Hematopoietic multipotent progenitor cell treated with erythropoietin and hydrocortisone succinate and interleukin-3 and kit ligand, for 15 days (in vitro differentiated cells): Measurements from ENCODE around the gene SIRPA.
"Not testable (repeated sequence)": the region's sequence is repeated elsewhere in the genome, so short reads cannot be mapped to it uniquely, and the experiment has no call there.

Experiments
- DNase-seq: peaks from one replicate; pipeline ENCODE4 v3.0.0-alpha.2; 2015; ENCODE audit warnings: low spot score

Gene SIRPA

DNA sequence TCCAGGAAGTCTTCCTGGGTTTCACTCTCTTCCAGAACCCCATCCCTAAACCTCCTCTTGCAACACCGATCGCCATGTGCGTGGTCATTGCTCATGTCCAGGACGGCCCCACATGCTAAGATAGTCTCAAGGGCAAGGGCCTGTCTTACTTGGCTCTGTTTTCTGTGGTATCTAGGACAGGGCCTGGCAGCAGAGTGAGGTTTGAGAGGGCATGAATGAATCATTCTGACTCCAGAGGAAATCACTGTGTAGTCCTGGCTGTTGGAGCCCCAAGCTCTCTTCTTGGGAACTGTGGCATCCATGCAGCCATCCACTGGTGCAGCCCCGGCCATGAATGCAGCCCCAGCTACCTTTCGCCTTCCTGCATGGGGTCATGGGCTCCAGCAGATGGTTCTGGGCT, 12.4 kb downstream of the SIRPA start:
- no peak for DNase-seq

DNA sequence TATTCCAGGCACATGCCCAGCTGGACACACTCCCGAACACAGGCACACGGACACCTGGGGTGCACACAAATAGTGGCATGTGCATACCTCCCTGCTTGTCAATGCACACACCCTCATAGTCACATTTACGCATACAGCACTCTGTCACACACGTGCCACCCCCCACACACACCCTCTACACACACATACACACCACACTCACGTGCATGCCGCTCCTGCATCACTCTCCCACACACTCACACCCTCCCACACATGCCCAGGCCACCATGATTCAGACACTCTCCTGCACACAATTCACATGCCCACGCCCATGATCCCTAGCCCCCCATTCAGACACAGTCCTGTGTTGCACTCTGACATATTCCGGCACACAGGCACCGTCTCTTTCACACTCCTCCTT, 13.0 kb downstream of the SIRPA start:
- DNase-seq = no peak

DNA sequence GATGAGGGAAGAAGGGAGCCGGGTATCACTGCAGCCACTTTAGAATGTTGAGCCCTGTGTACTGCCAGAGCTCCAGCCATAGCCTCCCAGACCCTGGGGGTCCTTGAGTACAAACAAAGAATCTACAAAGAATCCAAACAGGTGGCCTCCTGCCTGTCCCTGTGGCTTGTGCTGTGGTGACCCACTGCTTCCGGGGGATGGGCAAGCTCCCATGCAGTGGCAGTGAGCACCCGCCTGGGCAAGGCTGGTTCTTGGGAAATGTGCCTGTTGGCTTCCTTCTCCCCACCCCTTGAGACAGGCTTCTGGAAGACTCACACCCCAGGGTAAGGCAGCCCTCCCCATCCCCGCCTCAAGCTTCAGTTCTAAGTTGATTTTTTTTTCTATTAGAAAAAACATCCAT, 13.9 kb downstream of the SIRPA start:
- no peak for DNase-seq

- no peak for DNase-seq
Observed at GRCh38 chr20:1911536-1911935, 16.3 kb downstream of the SIRPA start.

GRCh38 chr20:1912053-1912452, 16.8 kb downstream of the SIRPA start:
- DNase-seq = no peak

GRCh38 chr20:1912646-1913045, 17.4 kb downstream of the SIRPA start:
- no peak for DNase-seq

DNA sequence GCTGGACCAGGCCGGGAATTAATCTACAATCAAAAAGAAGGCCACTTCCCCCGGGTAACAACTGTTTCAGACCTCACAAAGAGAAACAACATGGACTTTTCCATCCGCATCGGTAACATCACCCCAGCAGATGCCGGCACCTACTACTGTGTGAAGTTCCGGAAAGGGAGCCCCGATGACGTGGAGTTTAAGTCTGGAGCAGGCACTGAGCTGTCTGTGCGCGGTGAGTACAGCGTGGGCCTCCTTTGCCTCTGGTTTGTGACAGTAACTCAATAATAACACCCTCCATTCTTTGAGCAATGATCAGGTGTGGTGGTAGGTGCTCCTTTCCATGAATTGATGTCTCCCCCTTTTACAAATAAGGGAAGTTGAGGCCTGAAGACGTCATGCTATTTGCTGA, 20.0 kb downstream of the SIRPA start:
- not testable (repeated sequence) for DNase-seq

DNA sequence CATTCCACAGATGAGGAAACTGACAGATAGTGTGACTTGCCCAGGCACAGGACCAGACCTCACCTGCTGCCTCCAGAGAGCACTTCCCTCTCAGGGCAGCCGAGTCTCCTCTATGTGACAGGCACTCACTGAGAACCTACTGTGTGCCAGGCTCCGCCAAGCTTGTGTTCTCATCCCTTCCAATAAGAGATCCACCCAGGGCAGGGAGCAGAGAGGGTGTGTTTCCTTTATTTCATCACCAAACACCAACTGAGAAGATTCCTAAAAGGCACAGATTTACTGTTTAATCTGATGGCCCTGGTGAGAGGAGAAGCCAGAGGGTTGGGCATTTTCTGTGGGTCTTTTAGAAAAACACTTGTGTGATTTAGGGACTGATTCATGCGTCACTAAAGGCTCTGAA, 20.5 kb downstream of the SIRPA start:
- DNase-seq = no peak

GRCh38 chr20:1917786-1918185, 22.6 kb downstream of the SIRPA start:
- DNase-seq = no peak

GRCh38 chr20:1918491-1919165, 23.4 kb downstream of the SIRPA start:
- no peak for DNase-seq

DNA sequence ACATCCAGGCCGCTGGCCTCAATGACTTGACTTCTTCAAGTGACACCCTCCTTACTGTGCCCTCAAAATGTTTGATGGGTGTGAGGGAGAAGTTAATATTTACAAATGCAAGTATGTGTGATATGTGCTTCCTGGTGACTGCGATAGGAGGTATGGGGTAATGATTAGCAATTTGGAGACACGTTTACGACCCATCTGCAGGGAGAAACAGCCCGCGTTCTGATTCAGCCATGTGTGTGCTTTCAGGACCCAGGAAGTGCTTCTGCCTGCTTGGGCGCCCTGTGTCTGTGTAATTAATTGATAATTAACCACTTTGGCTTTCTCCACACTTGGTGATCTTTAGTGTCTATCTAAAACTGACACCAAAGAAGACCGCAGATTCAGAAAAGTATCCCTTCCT, 25.0 kb downstream of the SIRPA start:
- DNase-seq = no peak

DNA sequence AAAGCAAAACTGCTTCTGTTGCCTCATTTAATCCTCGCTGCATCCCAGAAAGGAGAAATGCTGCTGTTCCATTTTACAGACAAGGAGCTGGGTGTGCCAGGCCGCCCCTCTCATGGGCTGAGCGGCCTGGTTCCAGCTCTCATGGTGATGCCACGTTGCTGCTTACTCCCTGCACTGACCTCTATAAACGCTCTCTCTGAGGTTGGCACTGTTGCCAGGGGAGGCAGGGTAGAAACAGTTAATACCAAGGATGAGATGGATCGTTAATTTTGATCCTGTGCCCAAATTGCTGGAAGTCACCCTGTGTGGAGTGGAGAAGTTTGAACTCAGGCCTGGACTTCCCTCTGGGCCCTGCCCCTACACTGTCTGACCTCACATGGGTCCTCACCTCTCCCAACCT, 25.6 kb downstream of the SIRPA start:
- no peak for DNase-seq

DNA sequence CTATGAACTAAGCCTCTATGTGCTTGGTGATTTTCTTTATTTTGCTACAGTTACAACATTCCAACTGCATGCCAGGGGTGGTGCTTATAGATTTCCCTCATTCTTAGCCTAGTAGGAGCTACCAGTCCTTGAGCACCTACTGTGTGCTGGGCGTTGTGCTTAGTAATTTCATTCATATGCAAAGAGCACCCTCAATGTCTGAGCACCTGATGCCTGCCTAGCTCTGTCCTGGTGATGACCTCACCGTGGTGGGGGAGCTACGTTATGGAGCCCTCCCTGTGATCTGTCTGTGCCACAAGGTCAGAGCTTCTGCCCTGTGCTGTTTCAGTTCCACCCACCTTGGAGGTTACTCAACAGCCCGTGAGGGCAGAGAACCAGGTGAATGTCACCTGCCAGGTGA, 26.8 kb downstream of the SIRPA start:
- DNase-seq = not testable (repeated sequence)

- DNase-seq = no peak
Observed at GRCh38 chr20:1922786-1923185, 27.6 kb downstream of the SIRPA start.

GRCh38 chr20:1924910-1925861, 30.0 kb downstream of the SIRPA start:
- no peak for DNase-seq

DNA sequence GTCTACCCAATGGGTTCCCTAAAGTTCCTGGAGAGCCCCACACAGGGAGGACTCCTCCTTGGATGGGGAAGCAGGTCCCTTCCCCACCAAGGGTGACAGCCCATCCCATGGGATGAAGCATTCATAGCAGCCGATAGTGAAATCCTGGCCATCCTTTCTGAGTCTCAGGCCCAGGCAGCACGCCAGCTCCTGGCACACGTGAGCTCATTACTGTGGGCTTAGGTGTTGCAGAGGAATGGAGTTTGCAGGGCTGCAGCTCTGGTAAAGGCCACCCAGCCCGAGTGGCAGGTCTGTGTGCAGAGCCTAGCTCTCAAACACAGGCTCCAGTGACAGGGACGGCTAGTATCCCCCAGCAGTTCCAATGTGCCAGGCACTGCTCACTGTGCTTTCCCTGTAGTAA, 31.0 kb downstream of the SIRPA start:
- DNase-seq = no peak

DNA sequence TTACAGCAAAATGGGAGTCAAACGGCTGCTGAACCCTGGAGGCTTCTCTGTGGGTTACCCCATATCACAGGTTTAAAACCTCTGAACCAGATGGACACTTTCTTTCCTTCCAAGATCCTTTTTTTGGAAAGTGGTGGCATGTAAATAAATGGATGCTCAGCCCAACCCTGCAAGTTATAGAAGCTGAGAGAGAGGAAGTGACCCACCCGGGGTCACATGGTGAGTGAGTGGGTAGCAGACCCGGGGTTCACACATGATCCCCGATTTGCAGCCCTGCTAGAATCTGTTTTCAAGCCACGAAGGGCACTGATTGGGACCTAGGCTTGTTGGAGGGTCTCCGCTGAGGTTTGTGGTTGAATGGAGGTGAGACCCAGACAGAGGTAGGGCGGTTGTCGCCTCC, 32.0 kb downstream of the SIRPA start:
- no peak for DNase-seq

DNA sequence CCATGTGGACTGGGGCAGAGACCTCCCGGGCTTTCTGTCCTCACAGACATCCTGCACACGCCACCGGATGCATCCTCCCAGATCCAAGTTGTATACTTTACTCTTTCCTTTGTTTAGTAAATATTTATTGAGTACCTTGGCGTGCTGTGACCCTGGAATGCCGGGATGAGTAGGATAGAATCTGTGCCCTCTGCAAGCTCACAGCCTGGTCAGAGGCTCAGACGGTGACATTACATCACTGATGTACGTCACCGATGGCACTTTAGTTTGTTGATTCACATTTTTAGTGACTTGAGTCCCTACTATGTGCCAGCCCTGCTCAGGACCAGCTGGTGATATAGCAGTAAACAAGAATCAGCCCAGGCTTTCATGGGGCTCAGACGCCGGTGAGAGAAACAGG, 32.9 kb downstream of the SIRPA start:
- DNase-seq = no peak

DNA sequence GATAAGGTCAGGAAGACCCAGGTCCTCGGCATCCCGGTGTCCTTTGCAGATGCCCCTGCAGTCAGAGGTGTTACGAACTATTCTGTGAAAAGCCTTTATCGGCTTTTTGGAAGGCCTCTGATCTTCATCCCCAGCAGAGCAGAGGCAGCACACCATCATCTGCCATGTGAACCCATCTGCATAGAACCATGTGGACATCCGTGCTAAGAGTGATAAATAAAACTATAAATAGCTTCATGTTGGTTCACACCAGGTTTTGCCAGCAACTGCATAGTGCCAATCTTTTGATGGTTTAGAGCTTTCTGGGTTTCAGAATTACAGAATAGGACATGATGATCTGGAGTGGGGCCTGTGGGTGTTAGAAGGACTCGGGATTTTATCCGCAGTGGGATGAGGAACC, 33.6 kb downstream of the SIRPA start:
- no peak for DNase-seq

DNA sequence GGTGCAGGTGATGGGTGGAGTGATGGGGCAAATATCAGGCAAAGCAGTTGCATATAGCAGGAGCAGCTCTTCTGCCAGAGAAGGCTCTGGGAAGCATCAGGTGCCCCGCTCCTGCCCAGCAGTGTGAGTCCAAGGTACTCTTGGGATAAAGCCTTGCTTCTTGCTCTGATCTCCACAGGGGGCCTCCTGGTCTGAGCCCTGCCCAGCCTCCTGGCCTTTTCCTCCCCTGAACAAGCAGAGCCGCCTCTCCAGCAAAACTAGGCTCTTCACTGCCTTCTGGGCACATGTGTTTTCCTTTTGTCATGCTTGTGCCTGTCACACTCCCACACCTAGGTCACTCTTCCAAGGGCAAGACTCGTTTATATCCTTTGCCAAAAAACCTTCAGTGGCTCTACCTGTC, 34.3 kb downstream of the SIRPA start:
- no peak for DNase-seq

- DNase-seq = no peak
Observed at GRCh38 chr20:1930165-1930564, 35.0 kb downstream of the SIRPA start.

DNA sequence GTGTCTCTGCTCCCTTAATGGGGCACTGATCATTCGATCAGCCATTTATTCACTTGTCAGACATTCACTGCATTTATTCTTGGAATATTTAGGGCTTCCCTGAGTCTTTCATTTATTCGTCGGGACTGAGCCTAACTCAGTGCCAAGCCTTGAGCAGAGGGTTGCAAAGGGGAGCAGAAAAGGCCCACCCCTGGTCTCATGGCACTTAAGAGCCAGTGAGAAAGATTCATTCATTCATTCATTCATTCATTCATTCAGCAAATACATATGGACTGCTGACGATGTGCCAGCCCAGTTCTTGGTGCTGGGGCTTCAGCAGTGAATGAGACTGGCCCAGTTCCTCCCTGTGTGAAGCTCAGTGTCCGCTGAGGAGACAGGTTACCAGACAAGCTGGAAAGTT, 36.6 kb downstream of the SIRPA start:
- DNase-seq = no peak

GRCh38 chr20:1932971-1933370, 37.8 kb downstream of the SIRPA start:
- no peak for DNase-seq

DNA sequence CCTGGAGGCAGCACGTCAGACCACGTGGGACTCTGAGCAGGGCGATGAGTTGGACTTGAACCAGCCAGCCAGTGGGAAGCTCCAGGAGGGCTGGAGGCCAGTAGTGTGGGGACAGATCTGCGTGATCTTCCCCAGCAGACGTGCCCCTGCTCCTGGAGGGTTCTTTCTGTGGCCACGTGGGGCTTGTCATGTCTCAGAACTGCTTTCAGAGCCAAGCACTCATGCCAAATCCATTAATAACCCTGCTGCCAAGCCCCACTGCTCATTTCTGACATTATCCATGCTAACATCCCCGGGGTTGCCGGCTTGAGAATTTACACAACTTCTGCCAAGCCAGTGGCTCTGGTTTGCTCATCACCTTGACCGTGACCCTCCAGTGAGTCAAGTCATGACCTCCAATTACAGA, 38.3 kb downstream of the SIRPA start:
- no peak for DNase-seq
